HEK293T (cell line): ENCODE measurements around the gene ORC3.

Experiments used
- FOXA1 ChIP-seq: fragments of 450-650 bp; IDR thresholded peaks from 2 replicates; pipeline ENCODE4 v1.6.1; 2016; ENCODE audit warnings: mild to moderate bottlenecking
- HDGF ChIP-seq: fragments of 450-650 bp; IDR thresholded peaks from 2 replicates; pipeline ENCODE4 v1.6.1; 2017; ENCODE audit warnings: antibody characterized with exemption, borderline replicate concordance

- TF ChIP-seq FOXA1 (no peak), HDGF (no peak)
Observed at GRCh38 chr6:87687296-87687695, 97.4 kb downstream of the ORC3 start.
